OCI-LY1 (cell line): ENCODE data around the gene RHOBTB3.

ENCODE experiments used
- EZH2 ChIP-seq: fragments of 200-600 bp; sonication (generic), shearing (Covaris generic); IDR thresholded peaks from 2 replicates; pipeline ENCODE4 v1.8.0; 2017; ENCODE audit warnings: borderline replicate concordance, mixed run types, mild to moderate bottlenecking, antibody characterized with exemption, low read length, moderate library complexity, mixed read lengths
- TF ChIP-seq, protein P1 (sequence below): fragments of 200-600 bp; sonication (generic), shearing (Covaris generic); IDR thresholded peaks from 2 replicates; pipeline ENCODE4 v1.5.1; 2017; ENCODE audit warnings: mild to moderate bottlenecking, antibody characterized with exemption, low read length, moderate library complexity, mixed read lengths

DNA sequence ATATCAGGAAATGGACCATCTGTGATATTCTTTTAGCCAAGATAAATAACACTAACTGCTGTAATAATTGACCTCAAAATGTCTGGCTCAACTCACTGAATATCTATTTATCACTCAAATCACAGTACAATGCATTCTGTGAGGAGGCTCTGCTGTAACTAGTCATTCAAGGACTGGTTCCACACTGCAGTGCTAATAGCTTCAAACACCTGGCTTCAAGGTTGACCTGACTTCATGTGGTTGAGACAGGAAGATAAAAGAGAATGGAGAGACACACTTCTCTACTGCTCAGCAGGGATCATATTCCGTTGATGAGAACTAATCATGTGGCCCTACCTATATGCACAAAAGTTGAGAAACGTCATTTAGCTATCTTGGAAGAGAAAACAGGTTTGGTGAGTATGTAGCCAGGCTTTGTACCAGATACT is 3.4 kb upstream of the RHOBTB3 start:
- TF ChIP-seq, protein P1, sequence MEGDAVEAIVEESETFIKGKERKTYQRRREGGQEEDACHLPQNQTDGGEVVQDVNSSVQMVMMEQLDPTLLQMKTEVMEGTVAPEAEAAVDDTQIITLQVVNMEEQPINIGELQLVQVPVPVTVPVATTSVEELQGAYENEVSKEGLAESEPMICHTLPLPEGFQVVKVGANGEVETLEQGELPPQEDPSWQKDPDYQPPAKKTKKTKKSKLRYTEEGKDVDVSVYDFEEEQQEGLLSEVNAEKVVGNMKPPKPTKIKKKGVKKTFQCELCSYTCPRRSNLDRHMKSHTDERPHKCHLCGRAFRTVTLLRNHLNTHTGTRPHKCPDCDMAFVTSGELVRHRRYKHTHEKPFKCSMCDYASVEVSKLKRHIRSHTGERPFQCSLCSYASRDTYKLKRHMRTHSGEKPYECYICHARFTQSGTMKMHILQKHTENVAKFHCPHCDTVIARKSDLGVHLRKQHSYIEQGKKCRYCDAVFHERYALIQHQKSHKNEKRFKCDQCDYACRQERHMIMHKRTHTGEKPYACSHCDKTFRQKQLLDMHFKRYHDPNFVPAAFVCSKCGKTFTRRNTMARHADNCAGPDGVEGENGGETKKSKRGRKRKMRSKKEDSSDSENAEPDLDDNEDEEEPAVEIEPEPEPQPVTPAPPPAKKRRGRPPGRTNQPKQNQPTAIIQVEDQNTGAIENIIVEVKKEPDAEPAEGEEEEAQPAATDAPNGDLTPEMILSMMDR = no peak
- TF ChIP-seq EZH2 = no peak
